K562 (cell line): ENCODE measurements around the gene ICAM1. TPM values are rescaled to one million over a fixed set of nuclear protein-coding genes. Genes with fewer than 3 reads are reported as not detected.

ENCODE experiments used
- ATAC-seq: fragments of 200-7000 bp; cut with Tn5 transposase; 3 replicates; pipeline ENCODE4 v1.9.1; 2020; ENCODE audit warnings: moderate library complexity
- BruUV-seq: library from RNA; stranded (reverse); fragments of 400-500 nt; replicated peaks from 2 replicates; lab custom pipeline; 2021; lab: Mats Ljungman, UMichigan
- CTCF ChIA-PET: fragments of 300-600 bp; formaldehyde crosslinking; extraction: SDS; loops from one replicate; lab custom pipeline; 2021; ENCODE audit warnings: low intra/inter-chr PET ratio; lab: Yijun Ruan, JAX
- POLR2A ChIA-PET: fragments of 300-600, 350-650 bp; sonication (Branson Sonifier 250); formaldehyde crosslinking; extraction: SDS; loops from one replicate; lab custom pipeline; 2021; ENCODE audit warnings: antibody characterized with exemption, inconsistent platforms; lab: Yijun Ruan, JAX
- DNase-seq, 4 experiments: peaks; one replicate each; pipeline versions ENCODE4 v3.0.0 to v3.0.0-alpha.2; 2011 to 2018; ENCODE audit warnings: low spot score in 3 of 4, mixed read lengths in 3 of 4; ENCODE audit errors: extremely low read depth in 1 of 4
- FAIRE-seq: peaks from 2 replicates; lab custom pipeline; 2011; peaks lifted over from hg19 to GRCh38; lab: Jason Lieb, UNC
- H2AFZ ChIP-seq: 2 replicates; pipeline ENCODE4 v1.6.0; 2011; ENCODE audit warnings: low read depth, low read length, control low read depth, inconsistent platforms
- H3K27ac ChIP-seq: fragments of 200-600 bp; 3 replicates; pipeline ENCODE4 v1.8.0; 2011; ENCODE audit warnings: low read depth, mild to moderate bottlenecking, control low read depth, inconsistent platforms, low read length, moderate library complexity, mixed read lengths; ENCODE audit errors: extremely low read depth
- H3K27me3 ChIP-seq, 2 experiments: fragments of 300-600 bp in 1 of 2; 2 replicates in 1 of 2; 3 replicates in 1 of 2; pipeline versions ENCODE4 v1.6.0 to v1.8.0; 2011; ENCODE audit warnings: inconsistent platforms in 2 of 2, low read length in 2 of 2, mild to moderate bottlenecking in 1 of 2, mixed read lengths in 1 of 2, moderate library complexity in 1 of 2; ENCODE audit not compliant: control insufficient read depth in 2 of 2, insufficient read depth in 2 of 2
- H3K36me3 ChIP-seq: fragments of 300-600 bp; 3 replicates; pipeline ENCODE4 v1.8.0; 2011; ENCODE audit warnings: mild to moderate bottlenecking, low read length, inconsistent platforms; ENCODE audit not compliant: control insufficient read depth, insufficient read depth
- H3K4me1 ChIP-seq, 2 experiments: fragments of 200-600 bp in 1 of 2; replicated peaks in 1 of 2; 2 replicates in 1 of 2; 3 replicates in 1 of 2; pipeline versions ENCODE4 v1.5.1 to v1.8.0; 2011; ENCODE audit warnings: inconsistent platforms in 2 of 2, low read length in 2 of 2, mild to moderate bottlenecking in 1 of 2, mixed read lengths in 1 of 2, moderate library complexity in 1 of 2; ENCODE audit not compliant: control insufficient read depth in 2 of 2, insufficient read depth in 2 of 2
- H3K4me2 ChIP-seq: 2 replicates; pipeline ENCODE4 v1.6.1; 2011; ENCODE audit warnings: low read length, control low read depth, inconsistent platforms, mixed read lengths; ENCODE audit not compliant: insufficient read depth
- H3K4me3 ChIP-seq: fragments of 200-600 bp; sonication (generic), shearing (Covaris generic); 2 replicates; pipeline ENCODE4 v1.5.1; 2016; ENCODE audit warnings: control low read depth, inconsistent platforms
- H3K79me2 ChIP-seq: fragments of 200-600 bp; 3 replicates; pipeline ENCODE4 v1.8.0; 2011; ENCODE audit warnings: low read length, inconsistent platforms; ENCODE audit not compliant: control insufficient read depth, insufficient read depth
- H3K9ac ChIP-seq, 2 experiments: 2 replicates each; pipeline versions ENCODE4 v1.6.0 to v1.6.1; 2011; ENCODE audit warnings: low read depth in 2 of 2, low read length in 2 of 2, control low read depth in 1 of 2, inconsistent platforms in 1 of 2, mild to moderate bottlenecking in 1 of 2, mixed read lengths in 1 of 2; ENCODE audit not compliant: insufficient read depth in 1 of 2
- H3K9me1 ChIP-seq: one replicate; pipeline ENCODE4 v1.6.0; 2011; ENCODE audit warnings: inconsistent platforms, mild to moderate bottlenecking, low read length, moderate library complexity; ENCODE audit not compliant: control insufficient read depth, insufficient read depth
- H3K9me3 ChIP-seq: replicated peaks from 2 replicates; pipeline ENCODE4 v1.5.1; 2011; ENCODE audit warnings: low read depth, low read length, inconsistent platforms; ENCODE audit not compliant: control insufficient read depth, insufficient read depth
- H4K20me1 ChIP-seq: replicated peaks from 2 replicates; pipeline ENCODE4 v1.6.1; 2011; ENCODE audit warnings: low read length, inconsistent platforms, mixed read lengths; ENCODE audit not compliant: control insufficient read depth, insufficient read depth
- ILK ChIP-seq: fragments of 450-650 bp; IDR thresholded peaks from 2 replicates; pipeline ENCODE4 v1.6.1; 2016; ENCODE audit warnings: missing genetic modification characterization, low read depth, mild to moderate bottlenecking, missing compliant biosample characterization, moderate library complexity, borderline replicate concordance
- MXI1 ChIP-seq: IDR thresholded peaks from 2 replicates; pipeline ENCODE4 v1.6.1; 2011; ENCODE audit warnings: low read depth, mild to moderate bottlenecking, improper control_type of control experiment, low read length
- NR2C2 ChIP-seq, 2 experiments: fragments of 200-800 bp in 1 of 2; sonication (Bioruptor generic) in 1 of 2; sonication (generic) in 1 of 2; formaldehyde crosslinking in 1 of 2; IDR thresholded peaks; 2 replicates each; pipeline versions ENCODE4 v1.6.1 to v1.8.0; 2016 to 2022; ENCODE audit warnings: mild to moderate bottlenecking in 1 of 2, missing compliant biosample characterization in 1 of 2, missing genetic modification characterization in 1 of 2, missing genetic modification reagents in 1 of 2
- SAFB ChIP-seq: fragments of 200-400 bp; formaldehyde crosslinking; IDR thresholded peaks from 2 replicates; pipeline ENCODE4 v1.6.1; 2017; ENCODE audit warnings: low read depth, low read length, borderline replicate concordance
- ZC3H11A ChIP-seq: IDR thresholded peaks from 2 replicates; pipeline ENCODE4 v1.6.1; 2012; ENCODE audit warnings: low read depth, low read length, improper control_type of control experiment
- ZNF408 ChIP-seq: fragments of 250-450 bp; sonication (Bioruptor Pico); IDR thresholded peaks from 2 replicates; pipeline ENCODE4 v1.4.0; 2020; ENCODE audit warnings: low read depth, mild to moderate bottlenecking, moderate library complexity
- ZNF778 ChIP-seq: fragments of 450-650 bp; formaldehyde crosslinking; IDR thresholded peaks from 2 replicates; pipeline ENCODE4 v1.4.0; 2020; ENCODE audit warnings: mild to moderate bottlenecking, moderate library complexity
- WGBS: fragments of 100-300 bp; shearing (Covaris generic); methylation state at CpG from one replicate; pipeline ENCODE4 v1.1.6; 2016; ENCODE audit warnings: low coverage, mixed read lengths; ENCODE audit not compliant: insufficient coverage; ENCODE audit errors: missing lambda C conversion rate; 5-methylcytosine and 5-hydroxymethylcytosine counted together
- in situ Hi-C: fragments of 300-500 bp; cut with MboI; formaldehyde crosslinking; loops from 4 replicates; pipeline ENCODE4 v1.15.0; 2018; ENCODE audit warnings: inconsistent platforms, mixed read lengths
- intact Hi-C: fragments of 100-400 bp; cut with micrococcal nuclease; formaldehyde crosslinking; loops from 2 replicates; pipeline ENCODE4 v1.14.2; 2022
- polyA plus RNA-seq, 8 experiments: library from polyadenylated mRNA; depleted of rRNA in 4 of 8; stranded (reverse) in 5 of 8; unstranded in 3 of 8; fragments of >200 nt; fragmentation: Nextera tagmentation in 2 of 8; fragmentation: Illumina TruSeq in 1 of 8; extraction: Ambion mirVana in 2 of 8; extraction: Trizol in 1 of 8; gene quantifications; 2 replicates each; pipeline versions ENCODE4 v1.2.1 to v1.2.3, GENCODE V29; 2011 to 2014; ENCODE audit warnings: inconsistent platforms in 1 of 8, missing spikeins in 1 of 8
- total RNA-seq, 7 experiments: library from RNA; depleted of rRNA in 6 of 7; stranded (reverse); fragments of >200 nt in 6 of 7; fragmentation: Illumina TruSeq in 2 of 7; extraction: Trizol in 2 of 7; gene quantifications; 2 replicates each; pipeline versions ENCODE4 v1.2.1 to v1.2.3, GENCODE V29; 2011 to 2021; ENCODE audit warnings: low replicate concordance in 1 of 7
- TF ChIP-seq, protein P1 (sequence below), 2 experiments: fragments of 450-650 bp; formaldehyde crosslinking in 1 of 2; IDR thresholded peaks; 2 replicates each; pipeline versions ENCODE4 v1.4.0 to v1.6.1; 2014 to 2020; ENCODE audit warnings: mild to moderate bottlenecking in 2 of 2, borderline replicate concordance in 1 of 2, low read depth in 1 of 2

Gene ICAM1
- total and polyA plus RNA-seq, 9 of the 15 experiments (the other 6 are each of a cell fraction or from before 2014, with no cell fraction given), result 2.3 to 24.4 (median 13.4) TPM

DNA sequence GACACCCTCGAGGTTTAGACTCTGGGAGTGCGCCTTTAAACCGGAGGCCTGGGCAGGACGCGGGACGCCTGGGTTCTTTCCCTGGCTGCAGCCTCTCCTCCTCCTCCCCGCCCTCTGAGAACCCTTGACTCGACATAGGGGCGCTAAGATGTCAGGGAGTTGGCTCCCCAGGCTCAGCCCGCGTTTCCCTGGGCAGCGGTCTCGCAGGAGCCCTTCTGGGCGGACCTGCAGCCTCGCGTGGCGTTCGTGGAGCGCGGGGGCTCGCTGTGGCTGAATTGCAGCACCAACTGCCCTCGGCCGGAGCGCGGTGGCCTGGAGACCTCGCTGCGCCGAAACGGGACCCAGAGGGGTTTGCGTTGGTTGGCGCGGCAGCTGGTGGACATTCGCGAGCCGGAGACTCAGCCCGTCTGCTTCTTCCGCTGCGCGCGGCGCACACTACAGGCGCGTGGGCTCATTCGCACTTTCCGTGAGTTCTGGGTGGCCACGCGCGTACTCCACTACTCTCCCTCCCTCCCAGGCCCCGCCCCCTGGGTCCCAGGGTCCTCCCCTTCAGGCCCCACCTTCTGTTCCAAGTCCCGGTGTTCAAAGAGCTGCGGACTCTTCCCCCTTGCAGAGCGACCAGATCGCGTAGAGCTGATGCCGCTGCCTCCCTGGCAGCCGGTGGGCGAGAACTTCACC, 20.1 kb downstream of the ICAM1 start:
- CTCF ChIA-PET, result no interaction called here
- H3K27ac ChIP-seq, result peak overlapping the region; percentile 96
- POLR2A ChIA-PET, result interaction anchor here (0.6 to 3.6 kb wide), 10 partner anchors 9 to 279 kb away, joined by 3 to 23 read pairs (median 4); partner anchors contain the start of genes ICAM1 and RAVER1
- H3K9me1 ChIP-seq, result no peaks in the 10 kb centered on the region
- H3K36me3 ChIP-seq, result peaks cover 39% of the 10 kb centered on the region
- H3K27me3 ChIP-seq, result no peaks in the 10 kb centered on the region
- H3K4me2 ChIP-seq, result peak overlapping the region; percentile 99
- in situ Hi-C loops, result no loop called here
- intact Hi-C loops, result no loop called here
- BruUV-seq, result TSS peak; percentile 45
- peaks cover 85% of the 10 kb centered on the region for H3K79me2 ChIP-seq
- 0% methylated on average over 34 of the region's 57 CpGs for WGBS
- peak overlapping the region; percentile 91 to 99 for H3K9ac ChIP-seq
- H3K9me3 ChIP-seq, result peaks cover 2% of the 10 kb centered on the region; the same call in 1 of the 2 replicates
- H3K4me1 ChIP-seq, result peaks cover 18 to 92% of the 10 kb centered on the region in 2 experiments; a peak in 4 of 5 replicates
- H4K20me1 ChIP-seq, result no peaks in the 10 kb centered on the region; the same call in 1 of the 2 replicates
- DNase-seq (peak; percentile 79 to 97 (median 84)), FAIRE-seq (peak; percentile 70), ATAC-seq (peak; percentile 34)
- peak overlapping the region; percentile 23; the same call in 1 of the 2 replicates for H2AFZ ChIP-seq
- H3K4me3 ChIP-seq, result peak overlapping the region; percentile 79
- TF ChIP-seq ILK (no peak), ZNF778 (CRISPR knock-in tag) (no peak), SAFB (peak; percentile 95), NR2C2 (CRISPR knock-in tag; IDR thresholded peaks at IDR 0.05) (peak; percentile 49; the same call in 1 of the 2 replicates), NR2C2 (tag; IDR thresholded peaks at IDR 0.05) (no peak), ZC3H11A (0 out of 2 replicates have a peak, but pooled peaks have one; percentile 10), MXI1 (peak; percentile 53; the same call in 1 of the 2 replicates), ZNF408 (CRISPR knock-in tag) (no peak)
- TF ChIP-seq, protein P1, sequence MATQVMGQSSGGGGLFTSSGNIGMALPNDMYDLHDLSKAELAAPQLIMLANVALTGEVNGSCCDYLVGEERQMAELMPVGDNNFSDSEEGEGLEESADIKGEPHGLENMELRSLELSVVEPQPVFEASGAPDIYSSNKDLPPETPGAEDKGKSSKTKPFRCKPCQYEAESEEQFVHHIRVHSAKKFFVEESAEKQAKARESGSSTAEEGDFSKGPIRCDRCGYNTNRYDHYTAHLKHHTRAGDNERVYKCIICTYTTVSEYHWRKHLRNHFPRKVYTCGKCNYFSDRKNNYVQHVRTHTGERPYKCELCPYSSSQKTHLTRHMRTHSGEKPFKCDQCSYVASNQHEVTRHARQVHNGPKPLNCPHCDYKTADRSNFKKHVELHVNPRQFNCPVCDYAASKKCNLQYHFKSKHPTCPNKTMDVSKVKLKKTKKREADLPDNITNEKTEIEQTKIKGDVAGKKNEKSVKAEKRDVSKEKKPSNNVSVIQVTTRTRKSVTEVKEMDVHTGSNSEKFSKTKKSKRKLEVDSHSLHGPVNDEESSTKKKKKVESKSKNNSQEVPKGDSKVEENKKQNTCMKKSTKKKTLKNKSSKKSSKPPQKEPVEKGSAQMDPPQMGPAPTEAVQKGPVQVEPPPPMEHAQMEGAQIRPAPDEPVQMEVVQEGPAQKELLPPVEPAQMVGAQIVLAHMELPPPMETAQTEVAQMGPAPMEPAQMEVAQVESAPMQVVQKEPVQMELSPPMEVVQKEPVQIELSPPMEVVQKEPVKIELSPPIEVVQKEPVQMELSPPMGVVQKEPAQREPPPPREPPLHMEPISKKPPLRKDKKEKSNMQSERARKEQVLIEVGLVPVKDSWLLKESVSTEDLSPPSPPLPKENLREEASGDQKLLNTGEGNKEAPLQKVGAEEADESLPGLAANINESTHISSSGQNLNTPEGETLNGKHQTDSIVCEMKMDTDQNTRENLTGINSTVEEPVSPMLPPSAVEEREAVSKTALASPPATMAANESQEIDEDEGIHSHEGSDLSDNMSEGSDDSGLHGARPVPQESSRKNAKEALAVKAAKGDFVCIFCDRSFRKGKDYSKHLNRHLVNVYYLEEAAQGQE (IDR thresholded peaks at IDR 0.05; ENCODE audit: borderline replicate concordance), result peak; percentile 82
- TF ChIP-seq, protein P1 (CRISPR knock-in tag; IDR thresholded peaks at IDR 0.05; ENCODE audit: low read depth), result no peak
